ENCODE results near the gene PARD3B. TPM values are rescaled to one million over a fixed set of nuclear protein-coding genes. Genes with fewer than 3 reads are reported as not detected.

PARD3B gene
- total RNA-seq, 2 experiments from 2014 or later, result 0.16 TPM; not detected in 1

GRCh38 chr2:204687776-204688175, 142.5 kb downstream of the PARD3B start:
- CTCF ChIA-PET, result no interaction called here
- ATAC-seq (no peak), DNase-seq (no peak)
- Mint-ChIP-seq H3K27ac (no peak overlapping the region), H3K4me1 (no peaks in the 10 kb centered on the region), H3K4me3 (no peak overlapping the region), H3K9me3 (ENCODE audit: low read depth) (no peaks in the 10 kb centered on the region), H3K36me3 (no peaks in the 10 kb centered on the region), H3K27me3 (no peaks in the 10 kb centered on the region)

DNA sequence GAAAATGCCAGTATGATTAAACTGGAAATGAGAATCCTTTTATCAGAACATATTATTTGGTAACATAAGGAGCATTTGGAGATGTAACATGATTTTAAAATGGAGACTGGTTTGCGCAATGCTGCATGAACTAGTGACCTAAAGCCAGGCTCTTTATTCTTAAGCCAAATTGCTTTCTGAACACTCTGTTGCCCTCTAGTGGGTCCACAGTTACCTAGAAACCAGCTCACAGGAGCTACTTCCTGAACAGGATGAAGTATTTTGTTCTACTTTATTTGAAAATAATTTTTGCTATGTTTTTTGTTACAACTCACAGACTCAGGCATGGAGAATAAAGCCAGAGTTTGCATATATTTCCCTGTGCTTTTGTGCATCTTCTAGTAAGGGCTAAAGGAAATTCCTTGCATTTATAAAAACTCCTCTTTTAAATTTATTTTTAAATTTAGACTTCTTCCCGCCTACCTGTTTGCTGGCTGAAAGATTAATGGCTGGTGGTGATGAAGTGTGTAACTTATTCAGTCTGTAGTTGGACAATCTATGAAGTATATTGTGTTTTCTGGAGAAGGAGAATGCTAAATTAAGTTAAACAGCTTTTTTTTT, 146.7 kb downstream of the PARD3B start:
- H3K27me3 Mint-ChIP-seq, result peaks cover 2% of the 10 kb centered on the region
- H3K27ac Mint-ChIP-seq, result no peak overlapping the region
- ATAC-seq, result no peak
- peak; percentile 41 for DNase-seq
- CTCF ChIA-PET, result interaction anchor here (0.8 to 1.4 kb wide), 3 partner anchors 9 to 368 kb away, joined by 3 to 4 read pairs (median 3); no protein-coding TSS in a partner anchor
- H3K9me3 Mint-ChIP-seq (ENCODE audit: low read depth), result no peaks in the 10 kb centered on the region
- no peaks in the 10 kb centered on the region for H3K4me1 Mint-ChIP-seq
- H3K4me3 Mint-ChIP-seq, result no peak overlapping the region
- no peaks in the 10 kb centered on the region for H3K36me3 Mint-ChIP-seq

DNA sequence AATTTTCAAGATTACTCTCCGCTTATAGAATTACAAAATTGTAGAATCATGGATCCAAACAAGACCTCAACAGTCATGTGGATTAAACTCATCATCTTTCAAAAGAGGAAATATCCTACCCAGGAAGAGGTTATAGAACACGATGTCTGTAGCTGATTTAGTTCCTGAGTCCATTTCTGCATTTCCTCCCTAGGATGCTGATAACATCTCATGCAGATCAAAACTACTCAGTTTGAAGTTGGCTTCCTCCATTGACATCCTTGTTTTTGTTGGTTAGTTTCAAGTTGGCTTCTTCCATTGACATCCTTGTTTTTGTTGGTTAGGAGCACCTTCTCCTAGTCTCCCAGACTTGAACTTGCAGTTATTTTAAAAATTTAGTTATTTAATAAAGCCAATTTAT, 147.5 kb downstream of the PARD3B start:
- Mint-ChIP-seq H3K36me3 (no peaks in the 10 kb centered on the region), H3K27ac (no peak overlapping the region), H3K27me3 (peaks cover 2% of the 10 kb centered on the region), H3K4me1 (no peaks in the 10 kb centered on the region), H3K9me3 (ENCODE audit: low read depth) (no peaks in the 10 kb centered on the region), H3K4me3 (no peak overlapping the region)
- DNase-seq (no peak), ATAC-seq (no peak)
- CTCF ChIA-PET, result interaction anchor here (0.8 to 1.4 kb wide), 3 partner anchors 8 to 369 kb away, joined by 3 to 4 read pairs (median 3); no protein-coding TSS in a partner anchor

DNA sequence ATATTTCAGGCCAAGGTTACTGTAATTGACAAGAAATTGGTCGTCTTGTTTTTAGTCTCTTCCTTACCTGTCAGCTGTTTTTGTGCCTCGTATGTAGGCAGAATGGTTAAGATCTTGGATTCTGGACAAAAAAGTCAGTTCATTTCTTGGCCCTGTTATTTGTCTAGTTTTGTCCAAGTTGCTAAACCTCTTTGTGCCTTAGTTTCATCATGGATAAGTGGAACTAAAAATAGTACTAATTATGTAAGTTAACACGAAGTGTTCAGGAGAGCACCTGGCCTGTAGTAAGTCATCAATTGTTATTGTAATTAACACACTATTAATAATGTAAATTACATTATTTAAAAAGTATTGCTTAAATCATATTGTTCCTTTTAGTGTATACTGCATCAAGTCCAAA, 148.0 kb downstream of the PARD3B start:
- no peak overlapping the region for H3K4me3 Mint-ChIP-seq
- no peak overlapping the region for H3K27ac Mint-ChIP-seq
- ATAC-seq (no peak), DNase-seq (no peak)
- no peaks in the 10 kb centered on the region for H3K36me3 Mint-ChIP-seq
- CTCF ChIA-PET, result interaction anchor here (1.4 kb wide), 1 partner anchor 15 kb away, joined by 3 read pairs; no protein-coding TSS in a partner anchor
- peaks cover 2% of the 10 kb centered on the region for H3K27me3 Mint-ChIP-seq
- H3K4me1 Mint-ChIP-seq, result no peaks in the 10 kb centered on the region
- H3K9me3 Mint-ChIP-seq (ENCODE audit: low read depth), result no peaks in the 10 kb centered on the region

GRCh38 chr2:204695506-204695905, 150.2 kb downstream of the PARD3B start:
- Mint-ChIP-seq H3K27me3 (peaks cover 2% of the 10 kb centered on the region), H3K4me1 (no peaks in the 10 kb centered on the region), H3K27ac (no peak overlapping the region), H3K36me3 (no peaks in the 10 kb centered on the region), H3K9me3 (ENCODE audit: low read depth) (no peaks in the 10 kb centered on the region), H3K4me3 (no peak overlapping the region)
- CTCF ChIA-PET, result no interaction called here
- no peak for DNase-seq
- ATAC-seq, result no peak

GRCh38 chr2:204696124-204696523, 150.8 kb downstream of the PARD3B start:
- H3K4me1 Mint-ChIP-seq, result no peaks in the 10 kb centered on the region
- H3K36me3 Mint-ChIP-seq, result no peaks in the 10 kb centered on the region
- CTCF ChIA-PET, result no interaction called here
- H3K27ac Mint-ChIP-seq, result no peak overlapping the region
- DNase-seq (no peak), ATAC-seq (no peak)
- no peak overlapping the region for H3K4me3 Mint-ChIP-seq
- H3K9me3 Mint-ChIP-seq (ENCODE audit: low read depth), result no peaks in the 10 kb centered on the region
- H3K27me3 Mint-ChIP-seq, result peaks cover 2% of the 10 kb centered on the region

DNA sequence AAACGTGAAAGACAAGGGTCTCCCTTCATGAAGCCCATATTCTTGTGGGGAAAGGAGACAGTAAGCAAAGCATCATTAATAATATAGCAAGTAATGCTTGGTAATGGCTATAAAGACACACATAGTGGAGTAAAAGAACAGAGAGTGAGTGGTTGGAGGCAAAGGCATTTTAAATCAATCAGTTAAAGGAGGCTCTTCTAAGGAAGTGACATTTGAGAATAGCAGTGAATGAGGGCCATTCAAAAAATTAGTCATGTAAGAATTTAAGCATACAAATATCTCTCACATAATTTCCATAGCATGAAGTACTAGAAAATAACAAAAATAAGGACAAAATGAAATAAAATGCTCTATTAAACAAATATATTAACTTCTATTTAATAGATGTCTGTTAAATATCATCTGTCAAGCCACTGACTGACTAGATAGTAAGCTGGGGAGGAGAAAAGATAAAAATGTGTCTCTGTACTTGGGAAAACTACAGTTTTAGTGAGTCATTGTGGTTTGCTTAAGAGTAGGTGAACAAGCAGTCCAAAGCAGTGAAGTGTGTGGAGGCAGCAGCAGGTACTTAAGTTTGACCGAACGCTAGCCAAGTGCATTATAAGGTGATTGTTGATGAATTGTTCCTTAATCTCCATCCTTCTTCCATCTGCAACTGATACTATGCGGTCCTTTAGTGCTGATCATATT, 160.1 kb downstream of the PARD3B start:
- Mint-ChIP-seq H3K9me3 (ENCODE audit: low read depth) (no peaks in the 10 kb centered on the region), H3K4me3 (no peak overlapping the region), H3K4me1 (no peaks in the 10 kb centered on the region), H3K27ac (no peak overlapping the region), H3K36me3 (no peaks in the 10 kb centered on the region), H3K27me3 (no peaks in the 10 kb centered on the region)
- DNase-seq (no peak), ATAC-seq (no peak)
- CTCF ChIA-PET, result no interaction called here

DNA sequence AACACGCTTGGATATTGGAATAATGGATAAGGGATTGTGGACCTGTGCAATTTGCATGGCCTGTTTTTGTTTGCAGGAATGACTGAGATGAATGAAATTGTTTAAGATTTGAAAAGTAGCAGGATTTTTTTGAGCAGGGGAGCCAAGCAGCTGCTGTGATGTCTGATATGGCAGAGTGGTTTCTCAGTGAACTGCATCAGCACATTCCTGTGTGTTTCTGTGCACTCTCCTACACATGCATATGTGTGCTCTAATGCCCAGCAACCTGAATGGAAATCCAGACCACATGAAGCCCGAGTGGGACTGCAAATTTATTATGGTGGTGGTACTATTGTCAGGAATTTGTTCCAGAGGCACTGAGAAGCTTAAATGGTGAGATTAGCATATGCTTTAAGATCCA, 161.7 kb downstream of the PARD3B start:
- H3K4me3 Mint-ChIP-seq, result no peak overlapping the region

GRCh38 chr2:204713211-204713610, 167.9 kb downstream of the PARD3B start:
- Mint-ChIP-seq H3K27me3 (no peaks in the 10 kb centered on the region), H3K4me3 (no peak overlapping the region), H3K4me1 (no peaks in the 10 kb centered on the region), H3K27ac (no peak overlapping the region), H3K36me3 (no peaks in the 10 kb centered on the region), H3K9me3 (ENCODE audit: low read depth) (no peaks in the 10 kb centered on the region)
- CTCF ChIA-PET, result interaction anchor here (0.7 kb wide), 2 partner anchors 229 to 1010 kb away, joined by 3 read pairs; no protein-coding TSS in a partner anchor
- no peak for ATAC-seq
- no peak for DNase-seq

More for the DNA sequence above, 161.7 kb downstream of the PARD3B start:
- H3K27me3 Mint-ChIP-seq, result no peaks in the 10 kb centered on the region
- CTCF ChIA-PET, result no interaction called here
- H3K4me1 Mint-ChIP-seq, result no peaks in the 10 kb centered on the region
- DNase-seq, result no peak
- H3K9me3 Mint-ChIP-seq (ENCODE audit: low read depth), result no peaks in the 10 kb centered on the region
- no peak for ATAC-seq
- H3K36me3 Mint-ChIP-seq, result no peaks in the 10 kb centered on the region
- no peak overlapping the region for H3K27ac Mint-ChIP-seq

DNA sequence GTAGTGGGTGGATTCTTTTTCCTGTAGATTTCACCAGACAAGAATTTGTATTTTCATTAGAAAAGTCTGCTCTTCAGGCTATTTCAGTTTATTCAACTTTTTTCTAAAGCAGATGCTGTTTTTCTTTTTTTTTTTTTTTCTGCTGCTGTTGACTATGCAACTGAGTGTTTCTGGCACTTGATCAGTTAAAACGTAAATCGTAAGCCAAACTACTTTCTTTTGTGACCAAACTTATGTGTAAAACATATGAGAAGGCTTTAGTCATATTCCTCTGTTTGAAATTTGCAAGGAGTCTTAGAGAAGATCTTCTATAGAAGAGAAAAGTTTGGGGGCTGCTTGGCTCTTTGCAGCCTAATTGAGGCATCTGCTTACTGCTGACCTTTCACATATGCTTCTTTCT, 170.1 kb downstream of the PARD3B start:
- Mint-ChIP-seq H3K4me3 (no peak overlapping the region), H3K9me3 (ENCODE audit: low read depth) (no peaks in the 10 kb centered on the region), H3K4me1 (no peaks in the 10 kb centered on the region), H3K36me3 (no peaks in the 10 kb centered on the region), H3K27ac (no peak overlapping the region), H3K27me3 (no peaks in the 10 kb centered on the region)
- CTCF ChIA-PET, result no interaction called here
- ATAC-seq (no peak), DNase-seq (no peak)

- H3K27ac Mint-ChIP-seq, result no peak overlapping the region
- no peak for DNase-seq
- no peaks in the 10 kb centered on the region for H3K9me3 Mint-ChIP-seq (ENCODE audit: low read depth)
- H3K36me3 Mint-ChIP-seq, result no peaks in the 10 kb centered on the region
- no peaks in the 10 kb centered on the region for H3K27me3 Mint-ChIP-seq
- CTCF ChIA-PET, result no interaction called here
- ATAC-seq, result no peak
- no peak overlapping the region for H3K4me3 Mint-ChIP-seq
- no peaks in the 10 kb centered on the region for H3K4me1 Mint-ChIP-seq
Measured at GRCh38 chr2:204717591-204717990, 172.3 kb downstream of the PARD3B start.

DNA sequence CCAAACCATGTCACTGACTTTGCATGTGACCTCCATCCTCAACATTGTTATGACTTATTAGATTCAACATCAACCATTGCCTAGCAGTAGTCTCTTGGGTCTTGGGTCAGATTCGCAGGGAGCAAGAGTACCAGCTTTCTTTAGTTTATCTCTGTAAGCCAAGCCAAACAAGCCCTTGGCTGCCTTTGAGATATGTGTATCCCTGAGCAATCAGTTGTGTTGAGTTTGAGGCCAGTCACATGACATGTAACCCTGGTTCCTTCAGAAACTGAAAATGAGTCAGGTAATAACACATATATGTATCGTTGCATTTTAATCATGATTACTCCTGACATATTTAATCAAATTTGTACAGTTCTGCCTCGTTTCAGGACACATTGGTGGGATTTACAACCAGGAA, 173.3 kb downstream of the PARD3B start:
- Mint-ChIP-seq H3K9me3 (ENCODE audit: low read depth) (no peaks in the 10 kb centered on the region), H3K27me3 (no peaks in the 10 kb centered on the region), H3K36me3 (no peaks in the 10 kb centered on the region), H3K4me3 (no peak overlapping the region), H3K27ac (no peak overlapping the region), H3K4me1 (no peaks in the 10 kb centered on the region)
- ATAC-seq (no peak), DNase-seq (no peak)
- CTCF ChIA-PET, result no interaction called here

DNA sequence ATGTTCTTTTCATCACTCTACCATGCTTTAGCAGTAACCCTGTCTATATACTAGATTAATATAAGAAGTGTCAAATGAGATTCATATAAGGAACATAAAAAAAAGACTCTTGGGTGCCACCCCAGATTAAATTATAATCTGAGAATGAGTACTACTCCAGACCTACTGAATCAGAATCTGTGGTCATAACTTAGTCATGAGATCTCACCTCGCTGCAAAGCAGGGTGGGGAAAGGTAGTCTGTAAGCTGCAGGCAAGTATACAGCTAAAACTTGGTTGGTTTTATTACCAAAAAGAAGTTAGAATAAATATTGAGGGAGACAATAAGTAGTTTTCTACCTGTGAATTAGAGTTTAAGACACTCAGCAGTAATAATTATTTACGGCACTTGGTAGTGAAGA, 175.6 kb downstream of the PARD3B start:
- Mint-ChIP-seq H3K4me1 (no peaks in the 10 kb centered on the region), H3K9me3 (ENCODE audit: low read depth) (no peaks in the 10 kb centered on the region), H3K36me3 (no peaks in the 10 kb centered on the region), H3K27ac (no peak overlapping the region), H3K4me3 (no peak overlapping the region), H3K27me3 (no peaks in the 10 kb centered on the region)
- ATAC-seq (no peak), DNase-seq (no peak)
- CTCF ChIA-PET, result no interaction called here

GRCh38 chr2:204722207-204722606, 176.9 kb downstream of the PARD3B start:
- CTCF ChIA-PET, result no interaction called here
- no peaks in the 10 kb centered on the region for H3K36me3 Mint-ChIP-seq
- no peak overlapping the region for H3K27ac Mint-ChIP-seq
- DNase-seq (no peak), ATAC-seq (no peak)
- H3K4me3 Mint-ChIP-seq, result no peak overlapping the region
- no peaks in the 10 kb centered on the region for H3K4me1 Mint-ChIP-seq
- no peaks in the 10 kb centered on the region for H3K27me3 Mint-ChIP-seq
- H3K9me3 Mint-ChIP-seq (ENCODE audit: low read depth), result no peaks in the 10 kb centered on the region
